Subcutaneous abdominal adipose tissue (tissue), 5 donors: ENCODE data around the gene PACRG.

ENCODE experiments used
- H3K27ac ChIP-seq: one replicate; pipeline ENCODE4 v1.7.0; 2013; ENCODE audit warnings: low read depth, mild to moderate bottlenecking, inconsistent platforms, low read length, moderate library complexity
- H3K27me3 ChIP-seq, 5 donors: one replicate each; pipeline ENCODE4 v1.7.0; 2013; ENCODE audit warnings: low read length in 5 of 5, inconsistent platforms in 1 of 5; ENCODE audit not compliant: control insufficient read depth in 5 of 5, insufficient read depth in 4 of 5
- H3K36me3 ChIP-seq, 5 donors: one replicate each; pipeline ENCODE4 v1.7.0; 2013; ENCODE audit warnings: low read length in 5 of 5; ENCODE audit not compliant: control insufficient read depth in 5 of 5, insufficient read depth in 5 of 5
- H3K4me1 ChIP-seq, 5 donors: one replicate each; pipeline ENCODE4 v1.7.0; 2013; ENCODE audit warnings: low read length in 5 of 5, mild to moderate bottlenecking in 3 of 5, moderate library complexity in 1 of 5; ENCODE audit not compliant: control insufficient read depth in 5 of 5, insufficient read depth in 5 of 5
- H3K4me3 ChIP-seq, 5 donors: one replicate each; pipeline ENCODE4 v1.7.0; 2013; ENCODE audit warnings: low read length in 5 of 5, low read depth in 1 of 5
- H3K9ac ChIP-seq, 5 donors: one replicate each; pipeline ENCODE4 v1.7.0; 2013; ENCODE audit warnings: low read length in 5 of 5, mild to moderate bottlenecking in 4 of 5, moderate library complexity in 3 of 5
- H3K9me3 ChIP-seq, 5 donors: one replicate each; pipeline ENCODE4 v1.7.0; 2013; ENCODE audit warnings: low read length in 5 of 5; ENCODE audit not compliant: control insufficient read depth in 5 of 5
- donor health status: healthy.
- donor health status: healthy.
- donor health status: healthy.
- donor health status: healthy.
- donor health status: healthy.

Gene PACRG

GRCh38 chr6:163333701-163334663, 606.2 kb downstream of the PACRG start:
- Histone ChIP-seq H3K9me3 (no peaks in the 10 kb centered on the region), H3K27me3 (no peaks in the 10 kb centered on the region), H3K4me1 (peaks cover 11 to 64% (median 43%) of the 10 kb centered on the region in 5 donors), H3K36me3 (no peaks in the 10 kb centered on the region), H3K27ac (peak overlapping the region; percentile 80), H3K4me3 (peak overlapping the region in 1 of 5 donors; percentile 1), H3K9ac (peak overlapping the region in 1 of 5 donors; percentile 35)

- H3K36me3 ChIP-seq = no peaks in the 10 kb centered on the region
- H3K27ac ChIP-seq = peak overlapping the region; percentile 80
- peaks cover 11 to 62% (median 43%) of the 10 kb centered on the region in 5 donors for H3K4me1 ChIP-seq
- H3K4me3 ChIP-seq = no peak overlapping the region
- no peaks in the 10 kb centered on the region for H3K27me3 ChIP-seq
- peak overlapping the region in 1 of 5 donors; percentile 48 for H3K9ac ChIP-seq
- no peaks in the 10 kb centered on the region for H3K9me3 ChIP-seq
Observed at GRCh38 chr6:163335056-163335455, 607.3 kb downstream of the PACRG start.

- Histone ChIP-seq H3K4me3 (peak overlapping the region in 1 of 5 donors; percentile 23), H3K4me1 (peaks cover 11 to 60% (median 43%) of the 10 kb centered on the region in 5 donors), H3K9ac (peak overlapping the region in 1 of 5 donors; percentile 48), H3K27ac (peak overlapping the region; percentile 80), H3K27me3 (no peaks in the 10 kb centered on the region), H3K9me3 (no peaks in the 10 kb centered on the region), H3K36me3 (no peaks in the 10 kb centered on the region)
Observed at GRCh38 chr6:163335671-163336545, 608.1 kb downstream of the PACRG start.

- Histone ChIP-seq H3K27me3 (no peaks in the 10 kb centered on the region), H3K9ac (no peak overlapping the region), H3K27ac (no peak overlapping the region), H3K4me1 (peaks cover 13 to 62% (median 51%) of the 10 kb centered on the region in 5 donors), H3K9me3 (no peaks in the 10 kb centered on the region), H3K4me3 (no peak overlapping the region), H3K36me3 (no peaks in the 10 kb centered on the region)
Observed at GRCh38 chr6:163336961-163337360, 609.2 kb downstream of the PACRG start.

GRCh38 chr6:163337958-163338357, 610.2 kb downstream of the PACRG start:
- H3K27ac ChIP-seq = no peak overlapping the region

GRCh38 chr6:163338671-163339405, 611.1 kb downstream of the PACRG start:
- H3K4me3 ChIP-seq = no peak overlapping the region
- H3K9ac ChIP-seq = no peak overlapping the region
- H3K9me3 ChIP-seq = no peaks in the 10 kb centered on the region
- peak overlapping the region; percentile 13 for H3K27ac ChIP-seq
- H3K4me1 ChIP-seq = peaks cover 15 to 65% (median 52%) of the 10 kb centered on the region in 5 donors
- H3K27me3 ChIP-seq = no peaks in the 10 kb centered on the region
- no peaks in the 10 kb centered on the region for H3K36me3 ChIP-seq

More at GRCh38 chr6:163337958-163338357, 610.2 kb downstream of the PACRG start:
- Histone ChIP-seq H3K9me3 (no peaks in the 10 kb centered on the region), H3K36me3 (no peaks in the 10 kb centered on the region), H3K9ac (no peak overlapping the region), H3K4me1 (peaks cover 15 to 65% (median 51%) of the 10 kb centered on the region in 5 donors), H3K27me3 (no peaks in the 10 kb centered on the region), H3K4me3 (no peak overlapping the region)

GRCh38 chr6:163339466-163339865, 611.7 kb downstream of the PACRG start:
- Histone ChIP-seq H3K9ac (no peak overlapping the region), H3K4me1 (peaks cover 11 to 64% (median 52%) of the 10 kb centered on the region in 5 donors)

GRCh38 chr6:163340201-163340887, 612.6 kb downstream of the PACRG start:
- Histone ChIP-seq H3K36me3 (no peaks in the 10 kb centered on the region), H3K9me3 (no peaks in the 10 kb centered on the region), H3K27ac (no peak overlapping the region), H3K4me1 (peaks cover 7 to 58% (median 43%) of the 10 kb centered on the region in 5 donors), H3K27me3 (no peaks in the 10 kb centered on the region), H3K4me3 (no peak overlapping the region), H3K9ac (no peak overlapping the region)

More at GRCh38 chr6:163339466-163339865, 611.7 kb downstream of the PACRG start:
- Histone ChIP-seq H3K4me3 (no peak overlapping the region), H3K9me3 (no peaks in the 10 kb centered on the region), H3K27ac (peak overlapping the region; percentile 13), H3K36me3 (no peaks in the 10 kb centered on the region), H3K27me3 (no peaks in the 10 kb centered on the region)
